Endothelial cell (in vitro differentiated cells): ENCODE measurements around the gene COL24A1. TPM values are rescaled to one million over a fixed set of nuclear protein-coding genes. Genes with fewer than 3 reads are reported as not detected.

ENCODE experiments used
- DNase-seq: peaks from one replicate; pipeline ENCODE4 v3.0.0; 2021; ENCODE audit warnings: low spot score
- H3K27ac Mint-ChIP-seq: one replicate; pipeline ENCODE4 v1.8.0; 2021; ENCODE audit warnings: mixed read lengths, inconsistent platforms; ENCODE audit not compliant: unreplicated experiment
- H3K27me3 Mint-ChIP-seq: one replicate; pipeline ENCODE4 v1.8.0; 2021; ENCODE audit warnings: mild to moderate bottlenecking, moderate library complexity, mixed read lengths, inconsistent platforms; ENCODE audit not compliant: unreplicated experiment
- H3K36me3 Mint-ChIP-seq: one replicate; pipeline ENCODE4 v1.8.0; 2021; ENCODE audit warnings: mild to moderate bottlenecking, low read depth, mixed read lengths, inconsistent platforms; ENCODE audit not compliant: unreplicated experiment
- H3K4me1 Mint-ChIP-seq: one replicate; pipeline ENCODE4 v1.8.0; 2021; ENCODE audit warnings: mild to moderate bottlenecking, mixed read lengths, inconsistent platforms; ENCODE audit not compliant: unreplicated experiment
- H3K4me3 Mint-ChIP-seq: one replicate; pipeline ENCODE4 v1.8.0; 2021; ENCODE audit warnings: mild to moderate bottlenecking, mixed read lengths, inconsistent platforms; ENCODE audit not compliant: unreplicated experiment
- H3K9me3 Mint-ChIP-seq: one replicate; pipeline ENCODE4 v1.8.0; 2021; ENCODE audit warnings: mixed read lengths, inconsistent platforms; ENCODE audit not compliant: unreplicated experiment
- total RNA-seq: library from RNA; stranded (reverse); fragmentation: NEBNext Ultra II Directional; extraction: Animal tissue kit (Norgen Biotek cat#: 25700); gene quantifications from one replicate; pipeline ENCODE4 v1.2.1, GENCODE V29; 2021; ENCODE audit not compliant: unreplicated experiment
- TF ChIP-seq, protein P1 (sequence below): fragments of 200-600 bp; sonication (generic); IDR thresholded peaks from one replicate; pipeline ENCODE4 v1.5.0; 2021; ENCODE audit warnings: antibody characterized with exemption; ENCODE audit not compliant: unreplicated experiment

Gene COL24A1
- total RNA-seq, 1 donor from 2014 or later, result 0.74 TPM

DNA sequence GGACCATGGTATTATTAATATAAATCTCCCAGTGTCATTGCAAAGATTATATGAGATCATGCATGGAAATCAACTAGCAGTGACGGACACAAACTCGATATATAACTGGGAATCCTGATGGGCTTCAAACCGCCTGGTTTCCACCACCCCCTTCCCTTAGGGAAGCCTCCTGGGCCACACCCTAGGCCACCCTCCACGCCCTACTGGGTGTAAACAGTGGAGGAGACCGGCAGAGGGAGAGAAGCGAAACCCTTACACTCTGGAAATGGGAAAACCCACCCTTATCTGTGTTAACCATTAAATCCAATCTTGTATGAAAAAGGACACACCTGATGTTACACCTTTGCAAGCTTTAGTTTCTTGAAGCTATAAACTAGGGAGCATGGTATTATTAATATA lies 447.7 kb downstream of the COL24A1 start:
- Mint-ChIP-seq H3K27ac (no peak overlapping the region), H3K4me3 (no peak overlapping the region)
- TF ChIP-seq, protein P1, sequence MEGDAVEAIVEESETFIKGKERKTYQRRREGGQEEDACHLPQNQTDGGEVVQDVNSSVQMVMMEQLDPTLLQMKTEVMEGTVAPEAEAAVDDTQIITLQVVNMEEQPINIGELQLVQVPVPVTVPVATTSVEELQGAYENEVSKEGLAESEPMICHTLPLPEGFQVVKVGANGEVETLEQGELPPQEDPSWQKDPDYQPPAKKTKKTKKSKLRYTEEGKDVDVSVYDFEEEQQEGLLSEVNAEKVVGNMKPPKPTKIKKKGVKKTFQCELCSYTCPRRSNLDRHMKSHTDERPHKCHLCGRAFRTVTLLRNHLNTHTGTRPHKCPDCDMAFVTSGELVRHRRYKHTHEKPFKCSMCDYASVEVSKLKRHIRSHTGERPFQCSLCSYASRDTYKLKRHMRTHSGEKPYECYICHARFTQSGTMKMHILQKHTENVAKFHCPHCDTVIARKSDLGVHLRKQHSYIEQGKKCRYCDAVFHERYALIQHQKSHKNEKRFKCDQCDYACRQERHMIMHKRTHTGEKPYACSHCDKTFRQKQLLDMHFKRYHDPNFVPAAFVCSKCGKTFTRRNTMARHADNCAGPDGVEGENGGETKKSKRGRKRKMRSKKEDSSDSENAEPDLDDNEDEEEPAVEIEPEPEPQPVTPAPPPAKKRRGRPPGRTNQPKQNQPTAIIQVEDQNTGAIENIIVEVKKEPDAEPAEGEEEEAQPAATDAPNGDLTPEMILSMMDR, result no peak

GRCh38 chr1:85707990-85708828 lies 448.4 kb downstream of the COL24A1 start, which contains the start of gene ZNHIT6:
ZNHIT6 (minus strand) TSS chr1:85708433; CDS start chr1:85708284, 149 bp downstream.
- no peak within 1 kb of the TSS for H3K4me3 Mint-ChIP-seq
- TF ChIP-seq, protein P1, result peak; percentile 28
- no peaks in the 10 kb centered on the region for H3K9me3 Mint-ChIP-seq
- peak; percentile 83 for DNase-seq
- H3K27ac Mint-ChIP-seq, result no peak within 1 kb of the TSS
- H3K36me3 Mint-ChIP-seq, result peaks cover 11% of the 10 kb centered on the region
- peaks cover 9% of the 10 kb centered on the region for H3K4me1 Mint-ChIP-seq
- H3K27me3 Mint-ChIP-seq, result peaks cover 1% of the 10 kb centered on the region

More for the DNA sequence above, 447.7 kb downstream of the COL24A1 start:
- no peak for DNase-seq
- H3K4me1 Mint-ChIP-seq, result peaks cover 5% of the 10 kb centered on the region
- H3K9me3 Mint-ChIP-seq, result peaks cover under 1% of the 10 kb centered on the region
- H3K36me3 Mint-ChIP-seq, result peaks cover 6% of the 10 kb centered on the region
- H3K27me3 Mint-ChIP-seq, result peaks cover 1% of the 10 kb centered on the region

- H3K9me3 Mint-ChIP-seq, result no peaks in the 10 kb centered on the region
- H3K36me3 Mint-ChIP-seq, result peaks cover 11% of the 10 kb centered on the region
- no peak for DNase-seq
- TF ChIP-seq, protein P1, result no peak
- no peak overlapping the region for H3K27ac Mint-ChIP-seq
- H3K4me3 Mint-ChIP-seq, result no peak overlapping the region
- H3K4me1 Mint-ChIP-seq, result peaks cover 9% of the 10 kb centered on the region
- peaks cover 1% of the 10 kb centered on the region for H3K27me3 Mint-ChIP-seq
Measured at GRCh38 chr1:85707267-85707989, 449.1 kb downstream of the COL24A1 start.

GRCh38 chr1:85705940-85706339 lies 450.6 kb downstream of the COL24A1 start:
- Mint-ChIP-seq H3K27ac (peak overlapping the region; percentile 11), H3K36me3 (peaks cover 11% of the 10 kb centered on the region), H3K4me1 (peaks cover 9% of the 10 kb centered on the region), H3K4me3 (peak overlapping the region; percentile 63), H3K9me3 (no peaks in the 10 kb centered on the region), H3K27me3 (no peaks in the 10 kb centered on the region)
- TF ChIP-seq, protein P1, result no peak
- DNase-seq, result no peak
